OCI-LY3 (cell line): ENCODE data around the gene CHD9.

Source experiments
- EZH2phosphoT487 ChIP-seq: fragments of 200-600 bp; shearing (Covaris generic); IDR thresholded peaks from 2 replicates; pipeline ENCODE4 v1.6.1; 2018; ENCODE audit warnings: antibody characterized with exemption, mixed run types, low read depth
- TF ChIP-seq, protein P1 (sequence below): fragments of 200-600, 300-600 bp; sonication (generic); IDR thresholded peaks from 2 replicates; pipeline ENCODE4 v1.5.1; 2014; ENCODE audit warnings: antibody characterized with exemption, low read length, low read depth

DNA sequence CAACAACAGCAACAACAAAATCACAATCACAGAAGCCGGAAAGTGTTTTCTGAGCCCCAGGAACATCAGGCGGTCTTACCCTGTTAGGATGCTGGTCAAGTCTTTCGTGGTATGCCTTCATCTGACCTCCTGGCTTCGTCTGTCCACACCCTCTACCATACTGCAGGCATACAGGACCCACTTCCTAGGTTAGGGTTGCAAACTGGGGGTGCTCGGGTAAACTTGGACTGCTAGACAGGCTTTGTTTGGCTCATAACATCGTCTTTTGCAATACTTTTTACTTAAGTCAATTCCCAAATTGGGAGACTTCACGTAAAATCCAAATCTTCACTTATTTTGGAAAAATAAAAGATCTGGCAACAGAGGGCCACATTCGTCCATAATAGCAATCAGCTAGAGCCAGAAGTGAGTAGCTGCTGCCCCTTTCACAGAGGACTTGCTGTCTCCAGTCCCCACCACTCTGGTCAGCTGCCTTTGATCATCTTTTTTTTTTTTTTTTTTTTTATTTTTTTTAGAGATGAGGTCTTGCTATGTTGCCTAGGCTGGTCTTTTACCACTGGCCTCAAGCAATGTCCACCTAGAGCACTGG is 30.0 kb downstream of the CHD9 start:
- TF ChIP-seq, protein P1, sequence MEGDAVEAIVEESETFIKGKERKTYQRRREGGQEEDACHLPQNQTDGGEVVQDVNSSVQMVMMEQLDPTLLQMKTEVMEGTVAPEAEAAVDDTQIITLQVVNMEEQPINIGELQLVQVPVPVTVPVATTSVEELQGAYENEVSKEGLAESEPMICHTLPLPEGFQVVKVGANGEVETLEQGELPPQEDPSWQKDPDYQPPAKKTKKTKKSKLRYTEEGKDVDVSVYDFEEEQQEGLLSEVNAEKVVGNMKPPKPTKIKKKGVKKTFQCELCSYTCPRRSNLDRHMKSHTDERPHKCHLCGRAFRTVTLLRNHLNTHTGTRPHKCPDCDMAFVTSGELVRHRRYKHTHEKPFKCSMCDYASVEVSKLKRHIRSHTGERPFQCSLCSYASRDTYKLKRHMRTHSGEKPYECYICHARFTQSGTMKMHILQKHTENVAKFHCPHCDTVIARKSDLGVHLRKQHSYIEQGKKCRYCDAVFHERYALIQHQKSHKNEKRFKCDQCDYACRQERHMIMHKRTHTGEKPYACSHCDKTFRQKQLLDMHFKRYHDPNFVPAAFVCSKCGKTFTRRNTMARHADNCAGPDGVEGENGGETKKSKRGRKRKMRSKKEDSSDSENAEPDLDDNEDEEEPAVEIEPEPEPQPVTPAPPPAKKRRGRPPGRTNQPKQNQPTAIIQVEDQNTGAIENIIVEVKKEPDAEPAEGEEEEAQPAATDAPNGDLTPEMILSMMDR, result no peak
- no peak for TF ChIP-seq EZH2phosphoT487
